SJSA1 (cell line): ENCODE data around the gene ZNF318. TPM values are rescaled to one million over a fixed set of nuclear protein-coding genes. Genes with fewer than 3 reads are reported as not detected.
"Not testable (repeated sequence)": the region's sequence is repeated elsewhere in the genome, so short reads cannot be mapped to it uniquely, and the experiment has no call there.

Experiments used
- DNase-seq, 2 experiments: peaks; one replicate each; pipeline ENCODE4 v3.0.0-alpha.2; 2015 to 2020; ENCODE audit warnings: low spot score in 2 of 2, low read depth in 1 of 2
- H3K27ac ChIP-seq: fragments of 250-450 bp; sonication (Bioruptor Pico); 2 replicates; pipeline ENCODE4 v1.5.1; 2020; ENCODE audit warnings: mild to moderate bottlenecking, moderate library complexity
- H3K27me3 ChIP-seq: fragments of 250-450 bp; sonication (Bioruptor Pico); replicated peaks from 2 replicates; pipeline ENCODE4 v1.5.1; 2020; ENCODE audit warnings: mild to moderate bottlenecking, moderate library complexity
- H3K36me3 ChIP-seq: fragments of 250-450 bp; sonication (Bioruptor Pico); 2 replicates; pipeline ENCODE4 v1.5.1; 2020; ENCODE audit warnings: mild to moderate bottlenecking
- H3K4me1 ChIP-seq: fragments of 250-450 bp; sonication (Bioruptor Pico); replicated peaks from 2 replicates; pipeline ENCODE4 v1.6.1; 2021; ENCODE audit warnings: mild to moderate bottlenecking
- H3K4me3 ChIP-seq: fragments of 250-450 bp; sonication (Bioruptor Pico); 2 replicates; pipeline ENCODE4 v1.5.1; 2020; ENCODE audit warnings: mild to moderate bottlenecking
- H3K9me3 ChIP-seq: fragments of 250-450 bp; sonication (Bioruptor Pico); replicated peaks from 2 replicates; pipeline ENCODE4 v1.5.1; 2020; ENCODE audit warnings: mild to moderate bottlenecking
- total RNA-seq: library from RNA; depleted of rRNA; stranded (reverse); fragments of >200 nt; shearing (Covaris generic); gene quantifications from 2 replicates; pipeline ENCODE4 v1.2.3, GENCODE V29; 2014

The ZNF318 gene
- total RNA-seq, 1 experiment from 2014 or later, result 12.2 TPM

DNA sequence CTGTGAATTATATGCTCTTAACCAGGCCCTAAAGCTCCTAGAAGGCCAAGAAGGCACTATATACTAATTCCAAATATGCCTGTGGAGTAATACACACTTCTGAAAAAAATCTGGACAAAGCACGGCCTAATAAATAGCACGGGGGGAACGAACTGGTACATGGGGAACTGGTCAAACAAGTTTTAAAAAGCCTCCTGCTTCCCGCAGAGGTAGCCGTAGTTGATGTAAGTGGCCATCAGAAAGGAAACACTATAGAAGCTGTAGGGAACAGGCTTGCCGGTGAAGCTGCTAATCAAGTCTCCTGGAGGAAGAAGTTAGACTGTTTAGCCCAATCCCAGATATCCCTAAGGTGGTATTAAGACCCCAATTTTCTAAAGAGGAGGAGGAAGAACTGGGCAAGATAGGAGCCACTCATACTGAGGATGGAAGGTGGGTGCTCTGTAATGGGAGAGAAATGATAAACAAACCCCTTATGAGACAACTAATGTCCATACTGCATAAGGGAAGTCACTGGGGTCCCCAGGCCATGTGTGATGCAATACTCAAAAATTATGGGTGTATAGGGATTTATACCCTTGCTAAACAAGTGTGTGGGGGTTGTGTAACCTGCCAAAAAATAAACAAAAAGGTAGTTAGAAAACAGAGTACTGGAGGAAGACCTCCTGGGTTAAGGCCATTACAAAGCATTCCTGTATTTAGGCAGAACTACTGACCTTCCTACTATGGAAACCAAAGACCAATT lies 27.1 kb upstream of the ZNF318 start:
- H3K27me3 ChIP-seq, result peaks cover 6% of the 10 kb centered on the region; the same call in 1 of the 2 replicates
- no peak overlapping the region for H3K4me3 ChIP-seq
- H3K9me3 ChIP-seq, result no peaks in the 10 kb centered on the region
- H3K27ac ChIP-seq, result no peak overlapping the region
- DNase-seq, result no peak
- H3K36me3 ChIP-seq, result no peaks in the 10 kb centered on the region
- no peaks in the 10 kb centered on the region for H3K4me1 ChIP-seq

DNA sequence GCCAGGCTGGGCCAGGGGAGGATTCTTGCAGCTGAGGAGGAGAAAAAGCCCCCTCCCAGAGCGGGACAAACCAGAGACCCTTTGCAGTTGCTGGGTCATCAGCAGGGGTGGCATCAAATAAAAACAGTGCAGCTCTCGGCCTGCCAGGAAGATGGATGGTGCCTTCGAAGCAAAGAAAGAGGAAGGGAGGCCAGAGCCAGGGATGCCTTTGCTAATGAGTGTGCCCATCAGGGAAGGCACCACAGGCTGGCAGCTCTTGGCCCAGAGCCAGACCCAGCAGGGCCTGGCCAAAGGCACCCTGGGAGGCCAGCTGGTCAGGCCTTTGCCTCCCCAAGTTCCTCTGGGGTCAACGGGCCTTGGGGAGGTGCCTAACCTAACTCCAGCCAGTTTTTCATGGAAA lies 26.3 kb upstream of the ZNF318 start:
- Histone ChIP-seq H3K9me3 (no peaks in the 10 kb centered on the region), H3K27ac (no peak overlapping the region), H3K27me3 (peaks cover 6% of the 10 kb centered on the region; the same call in 1 of the 2 replicates), H3K4me3 (no peak overlapping the region), H3K36me3 (no peaks in the 10 kb centered on the region), H3K4me1 (no peaks in the 10 kb centered on the region)
- no peak for DNase-seq

DNA sequence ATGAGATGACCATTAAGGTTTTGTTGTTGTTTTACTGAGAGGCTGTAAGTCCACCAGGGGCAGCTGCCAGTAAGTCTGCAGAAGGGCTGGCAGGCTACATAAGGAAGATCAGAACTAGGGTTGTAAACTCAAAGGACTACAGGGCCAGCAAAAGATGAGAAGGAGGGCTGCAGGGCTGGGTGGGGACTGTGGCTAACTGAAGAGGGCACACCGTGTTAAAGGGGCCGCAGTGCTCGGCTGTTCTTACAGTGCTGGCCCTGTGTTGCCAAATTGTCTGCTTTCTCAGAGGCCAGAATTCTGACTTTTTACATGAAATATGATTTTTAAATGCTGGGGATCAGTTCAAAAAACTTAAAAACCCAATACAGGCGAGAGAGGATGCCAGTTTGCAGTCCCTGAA lies 25.5 kb upstream of the ZNF318 start:
- no peaks in the 10 kb centered on the region for H3K9me3 ChIP-seq
- no peaks in the 10 kb centered on the region for H3K36me3 ChIP-seq
- H3K27ac ChIP-seq, result no peak overlapping the region
- DNase-seq, result no peak
- H3K4me3 ChIP-seq, result no peak overlapping the region
- H3K27me3 ChIP-seq, result peaks cover 4% of the 10 kb centered on the region; the same call in 1 of the 2 replicates
- no peaks in the 10 kb centered on the region for H3K4me1 ChIP-seq

DNA sequence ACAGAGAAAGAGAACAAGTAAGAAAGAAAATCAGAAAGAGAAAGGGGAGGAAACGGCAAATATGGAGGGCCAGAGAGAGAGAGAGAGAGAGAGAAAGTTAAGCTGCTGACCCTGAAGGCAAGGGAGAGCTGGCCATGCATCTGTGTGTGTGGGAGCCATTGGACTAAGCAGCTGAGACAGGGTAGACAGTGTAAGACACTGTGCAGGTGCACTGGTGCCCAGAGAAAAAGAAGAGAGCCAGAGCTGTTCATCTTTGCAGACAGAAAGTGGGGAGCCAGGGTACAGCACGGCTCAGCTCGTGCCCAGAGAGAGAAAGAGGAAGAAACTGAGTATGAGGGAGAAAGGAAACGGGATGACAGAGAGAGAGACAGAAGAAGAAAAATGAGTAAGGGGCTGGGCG lies 24.2 kb upstream of the ZNF318 start:
- no peak for DNase-seq

GRCh38 chr6:43393133-43393532 lies 23.7 kb upstream of the ZNF318 start:
- not testable (repeated sequence) for H3K27ac ChIP-seq, DNase-seq, H3K9me3 ChIP-seq, H3K4me3 ChIP-seq, H3K36me3 ChIP-seq, H3K27me3 ChIP-seq, H3K4me1 ChIP-seq

More for the DNA sequence above, 24.2 kb upstream of the ZNF318 start:
- Histone ChIP-seq H3K4me3 (no peak overlapping the region), H3K36me3 (no peaks in the 10 kb centered on the region), H3K27ac (no peak overlapping the region), H3K4me1 (no peaks in the 10 kb centered on the region), H3K27me3 (no peaks in the 10 kb centered on the region), H3K9me3 (no peaks in the 10 kb centered on the region)

DNA sequence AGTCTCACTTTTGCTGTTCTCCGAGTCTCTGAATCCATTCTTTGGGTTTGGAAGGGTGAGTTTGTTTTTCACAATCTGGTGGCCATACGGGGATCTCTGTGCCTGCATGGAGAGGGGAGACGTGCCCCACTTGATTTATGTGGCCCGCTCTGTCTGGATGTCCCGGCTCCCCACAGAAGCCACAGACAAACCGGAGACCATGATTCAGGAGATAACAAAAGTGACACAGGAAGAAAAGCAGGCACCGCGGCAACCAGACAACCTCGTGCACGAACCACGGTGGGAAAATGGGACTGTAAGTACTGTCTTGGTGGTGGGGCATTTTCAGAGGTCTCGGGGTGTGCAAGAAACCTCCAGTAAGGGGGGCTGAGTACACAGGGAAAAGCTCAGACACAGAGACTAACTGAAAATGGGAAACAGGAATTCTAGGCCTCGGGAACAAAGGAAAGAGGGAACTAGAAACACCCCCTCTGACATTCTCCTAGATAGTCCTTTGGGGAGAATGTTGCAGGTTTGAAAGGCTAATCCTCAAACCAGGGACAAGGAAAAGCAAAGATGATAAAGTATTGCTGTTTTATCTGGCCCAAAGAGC lies 22.1 kb upstream of the ZNF318 start:
- no peak overlapping the region for H3K4me3 ChIP-seq
- no peaks in the 10 kb centered on the region for H3K36me3 ChIP-seq
- H3K27me3 ChIP-seq, result no peaks in the 10 kb centered on the region
- H3K27ac ChIP-seq, result no peak overlapping the region
- DNase-seq, result no peak
- H3K9me3 ChIP-seq, result no peaks in the 10 kb centered on the region
- no peaks in the 10 kb centered on the region for H3K4me1 ChIP-seq

- not testable (repeated sequence) for H3K9me3 ChIP-seq, DNase-seq, H3K4me1 ChIP-seq, H3K4me3 ChIP-seq, H3K27me3 ChIP-seq, H3K27ac ChIP-seq, H3K36me3 ChIP-seq
These were observed 21.4 kb upstream of the ZNF318 start for GRCh38 chr6:43390753-43391439.

- Histone ChIP-seq H3K4me1 (no peaks in the 10 kb centered on the region), H3K4me3 (no peak overlapping the region), H3K27ac (no peak overlapping the region), H3K27me3 (no peaks in the 10 kb centered on the region), H3K36me3 (no peaks in the 10 kb centered on the region), H3K9me3 (no peaks in the 10 kb centered on the region)
- no peak for DNase-seq
These were observed 20.4 kb upstream of the ZNF318 start for GRCh38 chr6:43389730-43390295.

- H3K4me3 ChIP-seq, result no peak overlapping the region
- DNase-seq, result no peak
- H3K4me1 ChIP-seq, result no peaks in the 10 kb centered on the region
- H3K27me3 ChIP-seq, result no peaks in the 10 kb centered on the region
- no peak overlapping the region for H3K27ac ChIP-seq
- H3K9me3 ChIP-seq, result no peaks in the 10 kb centered on the region
- no peaks in the 10 kb centered on the region for H3K36me3 ChIP-seq
These were observed 17.0 kb upstream of the ZNF318 start for GRCh38 chr6:43386492-43386891.

GRCh38 chr6:43383021-43383667 lies 13.7 kb upstream of the ZNF318 start:
- Histone ChIP-seq H3K4me1 (no peaks in the 10 kb centered on the region), H3K27me3 (peaks cover 13% of the 10 kb centered on the region), H3K4me3 (no peak overlapping the region), H3K27ac (no peak overlapping the region), H3K9me3 (no peaks in the 10 kb centered on the region), H3K36me3 (no peaks in the 10 kb centered on the region)
- no peak for DNase-seq

GRCh38 chr6:43380858-43381257 lies 11.4 kb upstream of the ZNF318 start:
- DNase-seq, H3K4me3 ChIP-seq, H3K9me3 ChIP-seq, H3K4me1 ChIP-seq, H3K27ac ChIP-seq, H3K36me3 ChIP-seq: not testable (repeated sequence)
- peaks cover 16% of the 10 kb centered on the region for H3K27me3 ChIP-seq

DNA sequence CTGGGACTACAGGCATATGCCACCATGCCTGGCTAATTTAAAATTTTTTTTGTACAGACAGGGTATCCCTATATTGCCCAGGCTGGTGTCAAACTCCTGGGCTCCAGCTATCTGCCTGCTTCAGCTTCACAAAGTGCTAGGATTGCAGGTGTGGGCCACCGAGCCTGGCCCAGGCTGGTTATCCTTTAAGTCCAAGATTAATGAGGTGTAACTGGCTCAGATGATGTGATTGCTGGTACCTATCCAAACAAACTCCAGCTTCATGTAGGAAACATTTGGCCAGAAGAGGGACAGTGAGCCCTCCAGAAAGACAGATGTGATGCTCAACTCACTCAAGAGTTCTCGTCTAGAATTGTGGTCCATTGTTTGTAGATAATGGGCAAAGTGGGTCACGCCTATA lies 9.2 kb upstream of the ZNF318 start:
- Histone ChIP-seq H3K4me3 (no peak overlapping the region), H3K4me1 (no peaks in the 10 kb centered on the region), H3K27ac (no peak overlapping the region), H3K27me3 (peaks cover 16% of the 10 kb centered on the region), H3K9me3 (no peaks in the 10 kb centered on the region; the same call in 1 of the 2 replicates), H3K36me3 (no peaks in the 10 kb centered on the region)
- no peak for DNase-seq

GRCh38 chr6:43377710-43378229 lies 8.3 kb upstream of the ZNF318 start:
- Histone ChIP-seq H3K4me1 (no peaks in the 10 kb centered on the region), H3K36me3 (no peaks in the 10 kb centered on the region), H3K27ac (no peak overlapping the region), H3K27me3 (peaks cover 16% of the 10 kb centered on the region), H3K9me3 (no peaks in the 10 kb centered on the region; the same call in 1 of the 2 replicates), H3K4me3 (no peak overlapping the region)
- DNase-seq, result no peak
